Thyroid gland (tissue), 4 donors: ENCODE results near the gene PLA2G4D. TPM values are rescaled to one million over a fixed set of nuclear protein-coding genes. Genes with fewer than 3 reads are reported as not detected.

Experiments used
- DNase-seq, 2 donors: peaks; one replicate each; pipeline ENCODE4 v3.0.0-alpha.2; 2019
- H3K27ac ChIP-seq, 3 donors: fragments of 200-600 bp; sonication (generic); 1 replicate in 2 of 3; 2 replicates in 1 of 3; pipeline ENCODE4 v1.5.1; 2016 to 2019; ENCODE audit warnings: mild to moderate bottlenecking in 1 of 3, moderate library complexity in 1 of 3
- H3K27me3 ChIP-seq: fragments of 200-600 bp; sonication (generic); one replicate; pipeline ENCODE4 v1.5.1; 2019
- H3K36me3 ChIP-seq, 2 donors: fragments of 200-600 bp; sonication (generic); one replicate each; pipeline ENCODE4 v1.5.1; 2016 to 2019
- H3K4me1 ChIP-seq, 2 donors: fragments of 200-600 bp; sonication (generic); one replicate each; pipeline ENCODE4 v1.5.1; 2017 to 2019
- H3K4me3 ChIP-seq, 3 donors: fragments of 200-600 bp; sonication (generic); replicated peaks in 1 of 3; 1 replicate in 2 of 3; 2 replicates in 1 of 3; pipeline ENCODE4 v1.5.1; 2016; ENCODE audit warnings: mild to moderate bottlenecking in 1 of 3
- H3K9me3 ChIP-seq: fragments of 200-600 bp; sonication (generic); one replicate; pipeline ENCODE4 v1.5.1; 2017
- POLR2A ChIP-seq, 2 donors: fragments of 450-650 bp; IDR thresholded peaks; one replicate each; pipeline ENCODE4 v1.6.1; 2017; ENCODE audit warnings: antibody characterized with exemption in 2 of 2, mild to moderate bottlenecking in 2 of 2, moderate library complexity in 1 of 2
- WGBS, 2 donors: methylation state at CpG; one replicate each; pipeline ENCODE4 v1.1.5; 2017; 5-methylcytosine and 5-hydroxymethylcytosine counted together
- intact Hi-C: fragments of 100-400 bp; cut with DNase I; formaldehyde crosslinking; loops from one replicate; pipeline ENCODE4 v1.15.1; 2023
- total RNA-seq, 4 donors: library from RNA; depleted of rRNA; stranded (reverse); fragments of >200 nt; gene quantifications; one replicate each; pipeline ENCODE4 v1.2.3, GENCODE V29; 2016
- TF ChIP-seq, protein P1 (sequence below), 6 experiments: fragments of 200-600 bp in 3 of 6; fragments of 450-650 bp in 3 of 6; sonication (generic) in 3 of 6; IDR thresholded peaks; one replicate each; pipeline ENCODE4 v1.5.1; 2016 to 2019; ENCODE audit warnings: antibody characterized with exemption in 6 of 6, mild to moderate bottlenecking in 2 of 6, inconsistent platforms in 1 of 6, moderate library complexity in 1 of 6

The PLA2G4D gene
- total RNA-seq, 4 donors from 2014 or later, result not detected

DNA sequence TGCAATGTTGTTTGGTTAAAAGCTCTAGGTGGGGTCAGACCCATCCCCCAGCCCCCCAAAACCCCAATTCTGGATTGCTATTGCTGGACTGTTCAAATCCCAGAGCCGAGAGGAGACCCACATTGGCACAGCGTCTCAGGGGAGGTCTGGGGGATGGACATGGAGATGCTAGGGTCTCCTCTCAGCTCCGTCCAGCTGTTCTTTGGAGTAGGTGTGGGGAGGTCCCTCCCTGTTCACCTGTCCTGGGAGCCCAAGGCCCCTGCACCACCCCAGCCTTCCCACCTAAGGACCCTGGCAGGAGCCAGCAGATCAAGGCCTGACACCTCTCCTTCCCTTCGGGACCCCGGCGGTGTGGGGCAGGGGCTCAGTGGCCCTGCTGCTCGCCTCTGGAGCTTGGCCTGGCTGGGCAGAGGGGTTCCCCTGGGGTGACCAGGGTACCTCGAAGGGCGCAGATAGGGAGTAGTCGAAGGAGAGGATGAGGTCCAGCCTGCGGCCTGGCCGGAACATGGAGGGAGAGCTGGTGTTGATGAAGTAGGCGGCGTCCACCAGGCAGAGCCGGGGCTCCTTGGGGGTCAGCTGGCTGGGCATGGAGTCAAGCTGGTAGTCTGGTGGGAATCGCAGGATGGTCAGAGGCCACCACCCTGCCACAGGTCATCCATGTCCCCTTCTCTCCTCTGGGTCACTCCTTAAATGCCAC, 23.9 kb downstream of the PLA2G4D start:
- no peaks in the 10 kb centered on the region for H3K27me3 ChIP-seq
- no peaks in the 10 kb centered on the region for H3K36me3 ChIP-seq
- no peak for DNase-seq
- intact Hi-C loops, result loop anchor here (5.0 kb wide), 1 partner anchor 72 kb away; no protein-coding TSS in a partner anchor
- no peaks in the 10 kb centered on the region for H3K9me3 ChIP-seq
- H3K27ac ChIP-seq, result no peak overlapping the region
- H3K4me3 ChIP-seq, result no peak overlapping the region
- WGBS, 2 donors, result 93 to 94% methylated on average over 12 to 15 of the region's 16 CpGs
- no peaks in the 10 kb centered on the region for H3K4me1 ChIP-seq
- TF ChIP-seq, protein P1, sequence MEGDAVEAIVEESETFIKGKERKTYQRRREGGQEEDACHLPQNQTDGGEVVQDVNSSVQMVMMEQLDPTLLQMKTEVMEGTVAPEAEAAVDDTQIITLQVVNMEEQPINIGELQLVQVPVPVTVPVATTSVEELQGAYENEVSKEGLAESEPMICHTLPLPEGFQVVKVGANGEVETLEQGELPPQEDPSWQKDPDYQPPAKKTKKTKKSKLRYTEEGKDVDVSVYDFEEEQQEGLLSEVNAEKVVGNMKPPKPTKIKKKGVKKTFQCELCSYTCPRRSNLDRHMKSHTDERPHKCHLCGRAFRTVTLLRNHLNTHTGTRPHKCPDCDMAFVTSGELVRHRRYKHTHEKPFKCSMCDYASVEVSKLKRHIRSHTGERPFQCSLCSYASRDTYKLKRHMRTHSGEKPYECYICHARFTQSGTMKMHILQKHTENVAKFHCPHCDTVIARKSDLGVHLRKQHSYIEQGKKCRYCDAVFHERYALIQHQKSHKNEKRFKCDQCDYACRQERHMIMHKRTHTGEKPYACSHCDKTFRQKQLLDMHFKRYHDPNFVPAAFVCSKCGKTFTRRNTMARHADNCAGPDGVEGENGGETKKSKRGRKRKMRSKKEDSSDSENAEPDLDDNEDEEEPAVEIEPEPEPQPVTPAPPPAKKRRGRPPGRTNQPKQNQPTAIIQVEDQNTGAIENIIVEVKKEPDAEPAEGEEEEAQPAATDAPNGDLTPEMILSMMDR (IDR thresholded peaks at IDR 0.05), result no peak
- TF ChIP-seq POLR2A (IDR thresholded peaks at IDR 0.05), result no peak

DNA sequence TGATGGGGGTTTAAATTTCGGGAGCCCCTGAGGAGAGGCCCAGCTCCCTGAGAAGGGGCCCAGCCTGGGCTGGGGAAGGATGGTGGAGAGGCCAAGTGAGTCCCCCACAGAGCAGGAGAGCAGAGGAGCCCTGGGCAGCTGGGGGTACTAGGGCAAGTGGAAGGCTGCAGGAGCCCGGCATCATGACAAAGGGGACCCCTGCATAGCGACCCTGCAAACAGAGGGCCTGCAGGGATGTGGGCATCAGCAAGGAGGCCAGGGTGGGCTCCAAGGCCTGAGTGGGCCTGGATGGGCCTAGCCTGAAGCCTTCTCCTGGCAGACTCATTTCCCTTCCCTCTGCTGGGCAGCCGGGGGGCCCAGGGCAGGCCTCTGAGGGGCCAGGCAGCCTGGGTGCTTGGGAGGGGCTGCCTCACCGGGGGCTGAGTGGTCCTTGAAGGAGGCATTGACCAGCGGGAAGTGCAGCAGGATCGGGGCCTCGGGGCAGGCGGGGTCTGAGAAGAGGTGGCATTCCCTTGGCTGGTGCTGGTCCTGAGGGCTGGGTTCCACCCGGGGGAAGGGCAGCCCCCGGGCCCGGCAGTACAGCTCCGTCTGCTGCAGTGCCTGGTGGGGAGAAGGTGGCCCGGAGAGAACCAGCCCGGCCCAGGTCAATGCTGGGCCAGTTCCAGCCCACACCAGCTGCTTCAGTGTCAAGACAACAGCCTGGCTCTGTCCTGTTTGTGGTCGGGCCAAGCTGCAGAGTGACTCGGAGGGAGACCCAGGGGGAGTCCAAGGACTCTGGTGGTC, 24.7 kb downstream of the PLA2G4D start:
- intact Hi-C loops, result loop anchor here (5.0 kb wide), 1 partner anchor 73 kb away; no protein-coding TSS in a partner anchor
- H3K27ac ChIP-seq, result no peak overlapping the region
- no peak for DNase-seq
- 68 to 78% methylated on average over 9 of the region's 17 CpGs for WGBS, 2 donors
- H3K27me3 ChIP-seq, result no peaks in the 10 kb centered on the region
- no peak overlapping the region for H3K4me3 ChIP-seq
- H3K9me3 ChIP-seq, result no peaks in the 10 kb centered on the region
- TF ChIP-seq, protein P1 (IDR thresholded peaks at IDR 0.05), result no peak
- TF ChIP-seq POLR2A (IDR thresholded peaks at IDR 0.05), result no peak
- no peaks in the 10 kb centered on the region for H3K4me1 ChIP-seq
- no peaks in the 10 kb centered on the region for H3K36me3 ChIP-seq

DNA sequence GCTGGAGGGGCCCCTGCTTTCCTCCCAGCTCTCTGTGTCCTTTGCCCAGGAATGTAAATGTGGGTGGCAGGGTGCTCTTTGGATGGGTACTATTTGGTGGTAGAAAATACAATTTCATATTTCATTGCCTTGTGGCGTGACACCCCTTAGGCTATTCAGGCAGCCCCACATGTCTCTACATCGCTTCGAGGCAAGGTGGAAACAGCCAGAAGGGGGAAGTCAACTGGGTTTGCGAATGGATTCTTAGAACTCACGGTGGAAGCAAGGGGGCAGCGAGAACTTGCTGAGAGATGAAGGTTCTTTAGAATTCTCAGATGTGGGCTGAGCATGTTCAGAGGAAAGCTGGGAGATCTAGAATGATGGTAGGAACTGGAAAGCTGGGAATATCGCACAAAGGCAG, 25.3 kb downstream of the PLA2G4D start:
- Histone ChIP-seq H3K4me3 (no peak overlapping the region), H3K9me3 (no peaks in the 10 kb centered on the region), H3K27ac (no peak overlapping the region), H3K27me3 (no peaks in the 10 kb centered on the region), H3K4me1 (no peaks in the 10 kb centered on the region), H3K36me3 (no peaks in the 10 kb centered on the region)
- 92 to 93% methylated on average over 7 of the region's 7 CpGs for WGBS, 2 donors
- DNase-seq, result no peak
- no peak for TF ChIP-seq POLR2A (IDR thresholded peaks at IDR 0.05)
- TF ChIP-seq, protein P1 (IDR thresholded peaks at IDR 0.05), result no peak
- intact Hi-C loops, result no loop called here

DNA sequence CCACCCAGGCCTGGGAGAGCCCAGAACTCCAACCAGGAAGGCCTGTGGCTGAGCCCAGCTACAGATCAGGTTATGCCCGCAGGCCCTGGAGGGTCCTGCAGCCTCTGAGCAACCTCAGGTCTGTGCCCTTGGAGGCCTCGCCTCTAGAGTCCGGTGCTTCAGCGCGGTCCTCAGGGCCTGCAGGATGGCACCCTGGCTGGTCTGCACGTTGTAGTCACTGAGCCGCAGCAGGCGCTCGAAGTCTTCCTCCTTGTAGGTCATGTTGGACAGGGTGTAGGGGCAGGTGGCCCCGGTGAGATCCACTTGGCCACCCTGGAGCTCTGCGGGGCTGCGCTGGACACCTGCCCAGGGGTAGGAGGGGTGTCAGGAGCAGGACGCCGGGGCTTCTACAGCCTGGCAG, 25.8 kb downstream of the PLA2G4D start:
- DNase-seq, result no peak
- Histone ChIP-seq H3K4me3 (no peak overlapping the region), H3K27me3 (no peaks in the 10 kb centered on the region), H3K36me3 (no peaks in the 10 kb centered on the region), H3K27ac (no peak overlapping the region), H3K4me1 (no peaks in the 10 kb centered on the region), H3K9me3 (no peaks in the 10 kb centered on the region)
- intact Hi-C loops, result no loop called here
- 60 to 85% methylated on average over 1 to 14 of the region's 14 CpGs for WGBS, 2 donors
- no peak for TF ChIP-seq POLR2A (IDR thresholded peaks at IDR 0.05)
- TF ChIP-seq, protein P1 (IDR thresholded peaks at IDR 0.05), result no peak
